Measurements from ENCODE around the gene CIBAR2.
A peak's percentile ranks its signal among the peaks of the same experiment; 100 is the strongest.
"Not testable (repeated sequence)": the region's sequence is repeated elsewhere in the genome, so short reads cannot be mapped to it uniquely, and the experiment has no call there.

The CIBAR2 gene

GRCh38 chr16:85057212-85057889 lies 54.9 kb downstream of the CIBAR2 start:
- no peak for DNase-seq

- no peak for DNase-seq
These were observed 56.0 kb downstream of the CIBAR2 start for GRCh38 chr16:85056211-85056748.

- peak; percentile 80 for DNase-seq
These were observed 56.6 kb downstream of the CIBAR2 start for GRCh38 chr16:85055493-85056210.

GRCh38 chr16:85054948-85055492 lies 57.3 kb downstream of the CIBAR2 start:
- no peak for DNase-seq

DNA sequence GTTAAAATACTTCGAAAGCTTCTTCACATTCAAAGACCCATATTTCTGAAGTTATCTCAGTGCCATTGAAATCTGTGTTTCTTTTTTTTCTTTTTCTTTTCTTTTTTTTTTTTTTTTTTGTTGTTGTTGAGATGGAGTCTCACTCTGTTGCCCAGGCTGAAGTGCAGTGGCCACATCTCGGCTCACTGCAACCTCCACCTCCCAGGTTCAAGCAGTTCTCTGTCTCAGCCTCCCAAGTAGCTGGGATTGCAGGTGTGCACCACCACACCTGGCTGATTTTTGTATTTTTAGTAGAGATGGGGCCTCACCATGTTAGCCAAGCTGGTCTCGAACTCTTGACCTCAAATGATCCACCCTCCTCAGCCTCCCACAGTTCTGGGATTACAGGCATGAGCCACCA lies 58.0 kb downstream of the CIBAR2 start:
- not testable (repeated sequence) for DNase-seq

- no peak for DNase-seq
These were observed 59.7 kb downstream of the CIBAR2 start for GRCh38 chr16:85052536-85052935.

DNA sequence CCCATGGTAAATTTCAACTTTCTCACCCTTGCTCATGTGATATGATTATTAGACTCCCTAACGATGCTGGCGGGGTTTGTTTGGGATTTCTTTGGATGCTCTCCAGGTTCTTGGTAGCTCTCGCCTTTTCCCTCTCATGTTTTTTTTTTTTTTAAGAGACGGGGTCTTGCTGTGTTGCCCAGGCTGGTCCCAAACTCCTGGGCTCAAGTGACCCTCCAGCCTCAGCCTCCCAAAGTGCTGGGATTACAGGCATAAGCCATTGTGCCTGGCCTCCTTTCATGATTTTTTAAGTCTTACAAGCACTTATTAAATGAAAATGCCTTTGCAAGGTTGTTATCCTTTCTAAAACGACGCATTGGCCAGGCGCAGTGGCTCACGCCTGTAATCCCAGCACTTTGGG lies 60.6 kb downstream of the CIBAR2 start:
- no peak for DNase-seq

DNA sequence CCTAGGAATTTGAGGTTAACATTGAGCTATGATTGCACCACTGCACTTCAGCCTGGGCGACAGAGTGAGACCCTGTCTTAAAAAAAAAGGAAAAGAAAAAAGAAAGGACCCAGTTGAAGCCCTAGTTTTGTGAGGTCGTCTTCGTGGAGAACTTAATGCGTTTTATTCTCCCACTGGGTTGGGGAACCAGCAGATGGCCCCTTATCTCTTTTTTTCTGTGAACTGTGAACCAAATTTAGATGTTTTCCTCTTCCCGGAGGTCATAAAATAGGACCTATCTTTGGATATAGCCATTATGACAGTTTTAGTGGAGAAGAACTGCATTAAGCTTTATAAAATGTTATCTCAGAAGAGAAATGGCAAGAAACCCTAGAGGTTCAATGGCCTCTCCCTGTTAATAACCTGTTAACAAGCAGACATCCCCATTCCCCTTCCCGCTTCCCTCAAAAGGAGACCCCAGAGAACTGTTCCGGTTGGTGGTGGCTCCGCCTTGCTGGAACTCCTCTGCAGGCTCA lies 61.1 kb downstream of the CIBAR2 start:
- DNase-seq, result no peak

- no peak for DNase-seq
These were observed 62.5 kb downstream of the CIBAR2 start for GRCh38 chr16:85049706-85050305.

GRCh38 chr16:85048921-85049562 lies 63.2 kb downstream of the CIBAR2 start:
- DNase-seq, result no peak

Measured in stimulated activated CD8-positive, alpha-beta memory T cell treated with anti-CD3 and anti-CD28 coated beads, Interleukin-4, amount 100 ng/mL, for 48 hours (primary cell).